ENCODE results near the gene UGT1A5. TPM values are rescaled to one million over a fixed set of nuclear protein-coding genes. Genes with fewer than 3 reads are reported as not detected.

The UGT1A5 gene
- total RNA-seq, 2 experiments from 2014 or later: not detected

- DNase-seq: no peak
- CTCF ChIA-PET: interaction anchor here (0.7 to 1.1 kb wide), 2 partner anchors 43 to 44 kb away, joined by 3 read pairs; no protein-coding TSS in a partner anchor
Measured at GRCh38 chr2:233813236-233814055, 100.7 kb downstream of the UGT1A5 start.

GRCh38 chr2:233814056-233814835 lies 101.5 kb downstream of the UGT1A5 start:
- Mint-ChIP-seq H3K27me3 (peaks cover 3% of the 10 kb centered on the region), H3K36me3 (ENCODE audit: low read depth) (no peaks in the 10 kb centered on the region), H3K4me3 (no peak overlapping the region), H3K4me1 (ENCODE audit: low read depth) (no peaks in the 10 kb centered on the region), H3K9me3 (no peaks in the 10 kb centered on the region), H3K27ac (no peak overlapping the region)
- ChIA-PET CTCF (interaction anchor here (1.1 kb wide), 1 partner anchor 43 kb away, joined by 3 read pairs; no protein-coding TSS in a partner anchor), POLR2A (no interaction called here)
- ATAC-seq (peak; percentile 45), DNase-seq (no peak)
- no peak for TF ChIP-seq CTCF (IDR thresholded peaks at IDR 0.05)
- intact Hi-C loops (cut with micrococcal nuclease): no loop called here

More at GRCh38 chr2:233813236-233814055, 100.7 kb downstream of the UGT1A5 start:
- POLR2A ChIA-PET: no interaction called here
- ATAC-seq: no peak
- Mint-ChIP-seq H3K4me3 (no peak overlapping the region), H3K27me3 (peaks cover 3% of the 10 kb centered on the region), H3K9me3 (no peaks in the 10 kb centered on the region), H3K36me3 (ENCODE audit: low read depth) (no peaks in the 10 kb centered on the region), H3K4me1 (ENCODE audit: low read depth) (no peaks in the 10 kb centered on the region), H3K27ac (no peak overlapping the region)
- no peak for TF ChIP-seq CTCF (IDR thresholded peaks at IDR 0.05)
- intact Hi-C loops (cut with micrococcal nuclease): no loop called here

GRCh38 chr2:233815861-233816260 lies 103.2 kb downstream of the UGT1A5 start:
- ATAC-seq (no peak), DNase-seq (no peak)
- Mint-ChIP-seq H3K36me3 (ENCODE audit: low read depth) (no peaks in the 10 kb centered on the region), H3K27me3 (peaks cover 1% of the 10 kb centered on the region), H3K27ac (no peak overlapping the region), H3K9me3 (no peaks in the 10 kb centered on the region), H3K4me1 (ENCODE audit: low read depth) (no peaks in the 10 kb centered on the region), H3K4me3 (no peak overlapping the region)
- POLR2A ChIA-PET: no interaction called here
- intact Hi-C loops (cut with micrococcal nuclease): no loop called here
- no peak for TF ChIP-seq CTCF (IDR thresholded peaks at IDR 0.05)
- CTCF ChIA-PET: no interaction called here

- peaks cover 1% of the 10 kb centered on the region for H3K27me3 Mint-ChIP-seq
- H3K36me3 Mint-ChIP-seq (ENCODE audit: low read depth): no peaks in the 10 kb centered on the region
- ChIA-PET POLR2A (no interaction called here), CTCF (no interaction called here)
- no peak for DNase-seq
- no peaks in the 10 kb centered on the region for H3K4me1 Mint-ChIP-seq (ENCODE audit: low read depth)
- H3K4me3 Mint-ChIP-seq: no peak overlapping the region
- intact Hi-C loops (cut with micrococcal nuclease): no loop called here
- H3K27ac Mint-ChIP-seq: no peak overlapping the region
- no peaks in the 10 kb centered on the region for H3K9me3 Mint-ChIP-seq
- no peak for TF ChIP-seq CTCF (IDR thresholded peaks at IDR 0.05)
- no peak for ATAC-seq
Measured at GRCh38 chr2:233816334-233816733, 103.6 kb downstream of the UGT1A5 start.

- H3K36me3 Mint-ChIP-seq (ENCODE audit: low read depth): no peaks in the 10 kb centered on the region
- ATAC-seq: no peak
- H3K27ac Mint-ChIP-seq: no peak overlapping the region
- POLR2A ChIA-PET: no interaction called here
- CTCF ChIA-PET: no interaction called here
- H3K9me3 Mint-ChIP-seq: no peaks in the 10 kb centered on the region
- H3K4me3 Mint-ChIP-seq: no peak overlapping the region
- peaks cover 1% of the 10 kb centered on the region for H3K27me3 Mint-ChIP-seq
- DNase-seq: no peak
- H3K4me1 Mint-ChIP-seq (ENCODE audit: low read depth): no peaks in the 10 kb centered on the region
- intact Hi-C loops (cut with micrococcal nuclease): no loop called here
- TF ChIP-seq CTCF (IDR thresholded peaks at IDR 0.05): no peak
Measured at GRCh38 chr2:233816771-233817170, 104.1 kb downstream of the UGT1A5 start.

All from activated CD8-positive, alpha-beta T cell treated with anti-CD3 and anti-CD28 coated beads for 36 hours (primary cell).